ENCODE results near the gene TMEM259.

Gene TMEM259

DNA sequence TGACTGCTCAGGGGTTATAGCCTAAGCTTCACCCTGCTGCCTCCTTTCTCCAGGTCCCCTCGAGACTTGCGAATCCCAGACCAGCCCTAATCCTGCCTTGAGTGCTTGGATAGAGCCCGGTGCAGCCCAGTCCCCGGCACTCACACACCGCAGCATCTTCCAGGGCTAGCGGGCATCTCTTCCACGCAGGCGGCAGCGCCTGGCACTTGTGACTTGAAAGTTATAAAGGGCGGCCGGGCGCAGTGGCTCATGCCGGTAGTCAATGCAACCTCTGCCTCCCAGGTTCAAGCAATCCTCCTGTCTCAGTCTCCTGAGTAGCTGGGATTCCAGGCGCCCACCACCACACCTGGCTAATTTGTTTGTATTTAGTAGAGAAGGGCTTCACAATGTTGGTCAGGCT, 34.8 kb downstream of the TMEM259 start:
- no peak overlapping the region for H3K4me3 ChIP-seq (ENCODE audit: control insufficient read depth, low read depth, low read length)
- no peak for DNase-seq (ENCODE audit: low read depth)
- TF ChIP-seq, protein P1, sequence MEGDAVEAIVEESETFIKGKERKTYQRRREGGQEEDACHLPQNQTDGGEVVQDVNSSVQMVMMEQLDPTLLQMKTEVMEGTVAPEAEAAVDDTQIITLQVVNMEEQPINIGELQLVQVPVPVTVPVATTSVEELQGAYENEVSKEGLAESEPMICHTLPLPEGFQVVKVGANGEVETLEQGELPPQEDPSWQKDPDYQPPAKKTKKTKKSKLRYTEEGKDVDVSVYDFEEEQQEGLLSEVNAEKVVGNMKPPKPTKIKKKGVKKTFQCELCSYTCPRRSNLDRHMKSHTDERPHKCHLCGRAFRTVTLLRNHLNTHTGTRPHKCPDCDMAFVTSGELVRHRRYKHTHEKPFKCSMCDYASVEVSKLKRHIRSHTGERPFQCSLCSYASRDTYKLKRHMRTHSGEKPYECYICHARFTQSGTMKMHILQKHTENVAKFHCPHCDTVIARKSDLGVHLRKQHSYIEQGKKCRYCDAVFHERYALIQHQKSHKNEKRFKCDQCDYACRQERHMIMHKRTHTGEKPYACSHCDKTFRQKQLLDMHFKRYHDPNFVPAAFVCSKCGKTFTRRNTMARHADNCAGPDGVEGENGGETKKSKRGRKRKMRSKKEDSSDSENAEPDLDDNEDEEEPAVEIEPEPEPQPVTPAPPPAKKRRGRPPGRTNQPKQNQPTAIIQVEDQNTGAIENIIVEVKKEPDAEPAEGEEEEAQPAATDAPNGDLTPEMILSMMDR (conservative IDR thresholded peaks at IDR 0.05; ENCODE audit: control insufficient read depth, insufficient read depth, low read depth, low read length), result no peak

DNA sequence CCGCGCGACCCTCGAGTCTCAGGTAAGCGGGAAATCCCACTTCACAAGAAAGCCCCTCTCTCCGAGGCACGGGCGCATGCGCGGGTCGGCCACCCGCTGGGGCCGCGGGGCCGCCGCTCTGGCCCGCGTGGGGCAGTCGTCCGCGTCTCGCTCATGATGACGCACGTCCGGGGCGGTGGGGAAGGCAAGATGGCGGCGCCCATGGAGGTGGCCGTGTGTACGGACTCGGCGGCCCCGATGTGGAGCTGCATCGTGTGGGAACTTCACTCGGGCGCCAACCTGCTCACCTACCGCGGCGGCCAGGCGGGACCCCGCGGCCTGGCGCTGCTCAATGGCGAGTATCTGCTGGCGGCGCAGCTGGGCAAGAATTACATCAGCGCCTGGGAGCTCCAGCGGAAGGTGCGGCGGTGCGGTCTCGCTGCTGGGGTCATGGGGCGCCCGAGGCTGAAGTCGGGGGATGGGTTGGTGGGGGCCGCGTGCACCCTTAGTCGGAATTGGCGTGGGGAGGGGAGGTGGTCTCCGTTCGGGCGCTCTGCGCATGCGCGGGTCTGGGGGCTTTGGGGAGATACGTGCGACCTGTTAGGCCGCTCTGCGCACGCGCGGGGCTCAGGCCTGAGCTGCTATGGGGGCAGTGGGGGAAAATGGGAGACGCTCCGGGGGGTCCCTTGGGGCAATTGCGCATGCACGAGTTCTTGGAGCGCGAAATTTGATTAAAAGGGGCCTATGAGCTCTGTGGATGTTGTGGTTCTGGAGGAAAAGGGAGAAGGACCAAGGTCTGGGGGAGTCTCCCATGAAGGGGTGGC, 36.6 kb downstream of the TMEM259 start, which contains the start of gene WDR18:
Gene WDR18, plus strand, starts transcription at position 181 of the 803 bp plus-strand sequence. Its CDS starts 9 bp downstream, at position 190.
- peak within 1 kb of the TSS; percentile 92 for H3K4me3 ChIP-seq (ENCODE audit: control insufficient read depth, low read depth, low read length)
- TF ChIP-seq, protein P1 (conservative IDR thresholded peaks at IDR 0.05; ENCODE audit: control insufficient read depth, insufficient read depth, low read depth, low read length), result no peak
- peak; percentile 78 for DNase-seq (ENCODE audit: low read depth)

DNA sequence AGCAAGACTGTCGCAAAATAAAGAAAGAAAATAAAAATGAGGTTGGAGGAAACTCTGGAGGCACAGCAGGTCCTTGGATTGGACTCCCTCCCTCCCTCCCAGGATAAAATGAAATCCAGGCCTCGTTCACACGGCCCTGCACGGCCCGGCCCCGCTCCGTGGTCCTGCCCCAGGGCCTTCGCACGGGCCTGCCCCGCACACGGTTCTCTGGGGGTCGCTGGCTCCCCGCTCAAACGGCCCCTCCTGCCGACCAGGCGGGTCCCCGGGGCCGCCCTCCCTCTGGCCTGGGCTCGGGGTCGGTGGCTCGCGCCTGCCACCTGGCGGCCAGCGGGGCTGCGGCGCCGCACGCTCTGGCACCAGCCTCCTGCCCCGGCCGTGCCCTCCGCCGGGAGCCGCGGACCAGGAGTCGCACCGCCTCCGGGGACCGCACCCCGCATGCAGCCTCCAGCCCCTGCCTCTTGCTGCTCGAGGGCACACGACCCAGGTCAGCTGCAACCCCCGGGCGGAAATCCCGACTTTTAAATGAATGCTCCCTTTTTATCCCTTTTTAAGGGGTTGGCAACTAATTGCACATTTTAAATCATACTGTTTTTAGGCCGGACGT, 38.3 kb downstream of the TMEM259 start:
- H3K4me3 ChIP-seq (ENCODE audit: control insufficient read depth, low read depth, low read length), result peak overlapping the region; percentile 15
- peak; percentile 35 for DNase-seq (ENCODE audit: low read depth)
- TF ChIP-seq, protein P1 (conservative IDR thresholded peaks at IDR 0.05; ENCODE audit: control insufficient read depth, insufficient read depth, low read depth, low read length), result no peak

DNA sequence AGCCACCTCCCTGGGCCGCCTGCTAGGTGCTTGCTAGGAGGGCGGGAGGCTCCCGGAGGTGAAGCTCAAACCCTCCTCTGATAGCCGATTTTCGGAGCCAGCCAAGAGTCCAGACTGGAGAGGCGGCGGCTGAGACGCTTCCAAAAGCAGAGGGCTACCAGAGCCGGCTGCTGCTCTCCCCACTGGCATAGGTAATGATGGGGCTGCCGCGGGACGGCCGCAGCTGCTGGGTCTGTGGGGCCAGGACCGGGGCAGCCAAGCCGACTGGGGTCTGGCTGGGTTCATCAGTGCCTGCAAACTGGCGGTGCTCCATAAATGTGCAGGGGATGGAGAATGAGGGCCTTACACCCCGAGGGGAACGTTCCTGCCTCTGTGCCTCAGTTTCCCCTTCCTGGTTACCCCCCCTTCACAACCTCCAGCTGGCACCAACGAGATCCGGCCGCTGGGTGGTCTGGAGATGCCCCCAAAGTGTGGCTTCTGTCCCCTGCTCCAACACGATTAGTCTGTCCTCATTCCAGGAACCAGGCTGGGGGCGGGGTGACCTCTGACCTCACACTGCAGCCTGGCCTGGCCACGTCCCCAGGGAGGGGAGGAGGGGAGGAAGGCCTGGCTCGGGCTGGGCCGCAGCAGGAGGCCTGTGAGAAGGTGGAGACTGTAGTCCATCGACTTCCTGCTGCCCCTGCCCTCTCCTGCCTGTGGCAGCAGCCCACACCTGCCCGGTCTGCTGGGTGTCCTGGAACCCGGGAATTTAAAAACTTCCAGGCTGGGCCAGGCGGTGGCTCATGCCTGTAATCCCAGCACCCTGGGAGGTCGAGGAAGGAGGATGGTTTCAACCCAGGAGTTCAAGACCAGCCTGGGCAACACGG, 40.6 kb downstream of the TMEM259 start:
- no peak overlapping the region for H3K4me3 ChIP-seq (ENCODE audit: control insufficient read depth, low read depth, low read length)
- TF ChIP-seq, protein P1 (conservative IDR thresholded peaks at IDR 0.05; ENCODE audit: control insufficient read depth, insufficient read depth, low read depth, low read length), result no peak
- DNase-seq (ENCODE audit: low read depth), result peak; percentile 24

DNA sequence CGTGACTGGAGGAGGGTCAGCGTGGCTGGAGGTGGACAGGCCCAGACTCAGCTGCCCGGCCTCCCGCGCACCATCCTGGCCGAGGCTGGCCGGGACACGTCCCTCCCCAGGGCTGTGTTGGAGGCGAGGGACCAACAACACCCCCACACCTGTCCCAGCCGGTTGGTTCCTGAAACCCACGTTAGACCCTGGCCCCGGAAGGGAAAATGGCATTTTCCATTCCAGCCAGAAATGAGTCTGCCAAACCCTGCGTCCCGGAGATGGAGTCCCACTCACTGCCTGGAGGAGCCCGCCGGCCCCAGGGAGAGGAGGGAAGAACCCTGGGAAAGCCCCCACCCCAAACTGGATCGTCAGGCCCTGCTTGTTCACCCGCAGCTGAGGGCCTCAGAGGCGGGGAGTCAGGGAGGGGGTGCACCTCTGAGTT, 41.6 kb downstream of the TMEM259 start:
- TF ChIP-seq, protein P1 (conservative IDR thresholded peaks at IDR 0.05; ENCODE audit: control insufficient read depth, insufficient read depth, low read depth, low read length), result no peak
- DNase-seq (ENCODE audit: low read depth), result no peak
- no peak overlapping the region for H3K4me3 ChIP-seq (ENCODE audit: control insufficient read depth, low read depth, low read length)

DNA sequence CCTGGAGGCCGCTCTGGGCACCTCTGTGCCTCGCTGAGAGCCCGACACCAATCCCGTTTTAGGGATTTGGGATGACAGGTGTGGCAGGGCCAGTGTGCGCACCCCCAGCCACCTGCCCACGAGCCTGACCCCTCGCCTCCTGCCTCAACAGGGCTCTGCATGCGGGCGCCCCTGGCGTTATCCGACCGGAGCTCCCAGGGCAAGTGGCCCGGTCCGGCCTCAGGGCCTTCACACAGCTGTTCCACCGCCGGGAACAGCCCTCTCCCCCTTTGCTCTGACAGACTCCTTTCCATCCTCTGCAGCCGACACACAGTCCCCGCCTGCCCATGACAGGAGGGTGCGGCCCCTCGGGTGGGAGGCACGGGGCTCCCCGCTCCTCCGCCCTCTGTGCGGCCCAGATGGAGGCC, 43.9 kb downstream of the TMEM259 start:
- H3K4me3 ChIP-seq (ENCODE audit: control insufficient read depth, low read depth, low read length), result no peak overlapping the region

More for the DNA sequence above, 43.9 kb downstream of the TMEM259 start:
- no peak for DNase-seq (ENCODE audit: low read depth)
- TF ChIP-seq, protein P1 (conservative IDR thresholded peaks at IDR 0.05; ENCODE audit: control insufficient read depth, insufficient read depth, low read depth, low read length), result no peak

Data from fibroblast of mammary gland (primary cell).